GM18498 (cell line): ENCODE measurements around the gene BMPR1A.

Experiments
- ATAC-seq: cut with Tn5 transposase; IDR thresholded peaks from one replicate; pipeline ENCODE4 v1.9.1; 2021; ENCODE audit warnings: mild to moderate bottlenecking, moderate library complexity; ENCODE audit not compliant: unreplicated experiment

Gene BMPR1A

GRCh38 chr10:86981716-86982115, 225.3 kb downstream of the BMPR1A start:
- no peak for ATAC-seq
